Kidney glomerular epithelial cell (primary cell): ENCODE measurements around the gene TMEM60.
"Not testable (repeated sequence)": the region's sequence is repeated elsewhere in the genome, so short reads cannot be mapped to it uniquely, and the experiment has no call there.

Experiments
- DNase-seq: peaks from one replicate; lab custom pipeline; 2025; lab: John Stamatoyannopoulos, UW

Gene TMEM60

DNA sequence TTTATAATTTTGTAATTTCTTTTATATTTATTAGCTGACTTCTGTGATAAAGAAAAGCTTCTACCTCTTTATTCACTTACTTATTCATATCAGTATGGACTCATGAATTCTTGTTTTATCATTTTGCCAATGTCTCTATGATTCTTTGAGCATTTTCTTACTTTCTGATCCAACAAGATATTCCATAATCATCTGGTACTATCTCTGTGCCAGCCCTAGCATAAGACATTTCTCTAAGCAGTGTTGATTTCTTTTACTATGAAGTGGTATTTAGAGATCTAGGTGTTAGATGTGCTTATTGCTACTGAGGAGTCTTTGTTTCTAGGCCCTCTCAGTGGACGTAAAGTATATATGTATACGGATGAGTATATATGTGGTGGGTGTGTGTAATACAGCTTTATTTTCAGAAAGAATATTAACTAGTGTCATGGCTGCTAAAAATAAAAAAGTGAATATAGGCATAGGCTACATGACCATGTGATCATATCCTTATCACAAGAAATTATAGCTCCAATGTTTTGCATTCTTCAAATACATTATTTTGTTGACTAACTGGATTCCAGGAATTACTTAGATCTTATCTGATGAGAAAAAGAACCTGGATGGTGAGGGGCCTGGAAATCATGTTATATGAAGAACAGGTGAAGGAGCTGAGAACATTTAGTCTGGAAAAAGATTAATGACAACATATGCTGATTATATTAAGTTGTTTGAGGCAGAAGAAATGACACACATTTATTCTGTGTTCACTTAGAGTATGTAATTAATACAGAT, 13.5 kb upstream of the TMEM60 start:
- no peak for DNase-seq

DNA sequence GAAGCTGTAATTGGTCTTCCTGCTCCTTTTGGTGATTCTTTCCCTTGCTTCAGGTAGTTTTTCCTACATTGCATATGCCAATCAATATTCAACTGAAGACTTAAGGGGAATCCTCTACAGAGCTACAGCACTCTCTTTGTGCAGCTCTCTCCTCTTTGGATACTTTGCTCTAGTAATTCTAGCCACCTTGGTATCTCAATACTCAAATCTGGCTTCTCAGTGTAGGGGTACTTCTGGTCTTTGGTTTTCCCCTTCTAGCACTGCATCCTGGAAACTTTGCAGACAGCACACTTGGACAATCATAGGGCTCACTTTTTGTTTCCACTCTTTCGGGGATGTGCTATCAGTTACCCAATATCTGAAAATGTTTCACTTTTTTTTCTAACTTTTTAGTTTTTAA, 10.3 kb upstream of the TMEM60 start:
- no peak for DNase-seq

DNA sequence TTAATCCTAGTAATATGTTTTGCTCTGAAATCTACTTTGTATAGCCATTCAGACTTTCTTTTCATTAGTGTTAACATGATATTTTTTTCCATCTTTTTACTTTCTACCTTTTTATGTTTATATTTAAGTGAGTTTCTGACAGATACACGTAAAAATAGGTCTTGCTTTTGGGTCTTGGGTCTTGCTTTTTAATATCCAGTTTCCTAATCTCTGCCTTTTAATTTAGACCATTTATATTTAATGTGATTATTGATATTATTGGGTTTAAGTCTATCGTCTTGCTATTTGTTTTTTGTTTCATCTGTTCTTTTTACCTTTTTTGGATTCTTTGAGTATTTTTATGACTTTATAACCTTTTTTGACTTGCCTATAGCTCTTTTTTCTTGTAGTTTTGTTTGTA, 8.2 kb upstream of the TMEM60 start:
- DNase-seq: no peak

DNA sequence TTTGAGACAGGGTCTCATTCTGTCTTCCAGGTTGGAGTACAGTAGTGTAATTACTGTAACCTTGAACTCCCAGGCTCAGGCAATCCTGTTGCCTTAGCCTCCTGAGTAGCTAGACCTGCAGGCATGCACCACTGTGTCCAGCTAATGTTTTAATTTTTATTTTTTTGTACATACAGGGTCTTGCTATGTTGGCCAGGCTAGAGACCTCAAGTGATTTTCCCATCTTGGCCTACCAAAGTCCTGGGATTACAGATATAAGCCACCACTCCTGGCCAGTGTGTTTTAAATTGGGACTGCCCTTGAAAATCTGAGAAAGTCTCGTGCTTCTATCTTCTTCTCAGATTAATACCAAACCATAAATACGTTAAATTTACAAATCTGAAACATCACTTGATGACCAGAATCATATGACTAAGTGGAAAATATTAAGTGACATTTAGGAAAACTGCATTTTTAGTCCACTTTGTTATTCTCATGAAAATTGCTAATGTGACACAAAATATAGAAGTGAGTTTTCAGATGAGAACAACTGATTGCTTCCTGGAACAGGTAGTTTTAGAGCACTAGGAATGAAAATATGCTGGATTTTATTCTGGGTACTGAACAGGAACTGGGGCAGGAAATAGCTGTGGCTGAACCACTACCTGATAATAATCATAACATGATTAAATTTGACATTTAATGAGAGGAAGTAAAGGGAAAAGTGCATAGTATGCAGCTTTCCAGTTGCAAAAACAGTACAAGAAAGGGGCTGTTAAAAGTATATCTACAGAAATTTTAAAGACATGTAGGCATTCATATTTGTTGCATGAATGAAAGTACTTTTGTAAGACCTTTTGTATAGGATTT, 4.5 kb upstream of the TMEM60 start:
- no peak for DNase-seq

DNA sequence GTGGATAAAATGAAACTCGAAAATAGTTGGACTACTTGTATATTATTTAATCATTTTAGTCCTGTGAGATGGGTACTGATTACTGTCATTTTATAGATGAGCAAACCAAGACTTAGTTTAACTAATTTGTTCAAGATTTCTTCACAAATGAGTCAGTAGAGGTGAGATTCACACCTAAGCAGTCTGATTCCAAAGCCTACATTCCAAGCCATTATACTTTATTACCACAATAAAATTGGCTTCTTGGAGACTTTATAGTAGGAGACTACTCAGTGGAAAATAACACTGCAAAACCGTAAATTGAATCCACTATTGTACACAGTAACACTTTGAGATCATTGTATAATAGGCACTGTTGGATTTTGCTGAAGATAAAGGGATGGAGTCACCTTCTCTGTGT, 2.5 kb upstream of the TMEM60 start:
- no peak for DNase-seq

DNA sequence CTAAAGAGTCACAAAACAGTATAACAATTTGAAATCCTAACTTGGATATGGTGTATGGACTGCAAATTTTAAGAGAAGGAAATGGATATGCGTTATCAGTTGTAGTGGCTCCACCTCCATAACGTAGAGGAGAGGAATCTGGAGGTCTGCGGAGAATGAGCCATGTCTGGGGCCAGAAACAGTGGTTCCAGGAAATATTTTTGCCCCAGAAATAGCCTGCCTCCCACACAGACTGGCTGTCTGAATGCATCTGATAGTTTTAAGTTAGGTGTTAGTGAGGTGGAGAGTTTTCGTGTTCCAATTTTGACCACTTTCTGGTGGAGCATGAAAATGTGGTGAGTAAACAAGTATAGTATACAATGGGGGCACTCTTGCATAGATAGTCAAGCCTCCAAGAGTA, 1.9 kb upstream of the TMEM60 start:
- no peak for DNase-seq

DNA sequence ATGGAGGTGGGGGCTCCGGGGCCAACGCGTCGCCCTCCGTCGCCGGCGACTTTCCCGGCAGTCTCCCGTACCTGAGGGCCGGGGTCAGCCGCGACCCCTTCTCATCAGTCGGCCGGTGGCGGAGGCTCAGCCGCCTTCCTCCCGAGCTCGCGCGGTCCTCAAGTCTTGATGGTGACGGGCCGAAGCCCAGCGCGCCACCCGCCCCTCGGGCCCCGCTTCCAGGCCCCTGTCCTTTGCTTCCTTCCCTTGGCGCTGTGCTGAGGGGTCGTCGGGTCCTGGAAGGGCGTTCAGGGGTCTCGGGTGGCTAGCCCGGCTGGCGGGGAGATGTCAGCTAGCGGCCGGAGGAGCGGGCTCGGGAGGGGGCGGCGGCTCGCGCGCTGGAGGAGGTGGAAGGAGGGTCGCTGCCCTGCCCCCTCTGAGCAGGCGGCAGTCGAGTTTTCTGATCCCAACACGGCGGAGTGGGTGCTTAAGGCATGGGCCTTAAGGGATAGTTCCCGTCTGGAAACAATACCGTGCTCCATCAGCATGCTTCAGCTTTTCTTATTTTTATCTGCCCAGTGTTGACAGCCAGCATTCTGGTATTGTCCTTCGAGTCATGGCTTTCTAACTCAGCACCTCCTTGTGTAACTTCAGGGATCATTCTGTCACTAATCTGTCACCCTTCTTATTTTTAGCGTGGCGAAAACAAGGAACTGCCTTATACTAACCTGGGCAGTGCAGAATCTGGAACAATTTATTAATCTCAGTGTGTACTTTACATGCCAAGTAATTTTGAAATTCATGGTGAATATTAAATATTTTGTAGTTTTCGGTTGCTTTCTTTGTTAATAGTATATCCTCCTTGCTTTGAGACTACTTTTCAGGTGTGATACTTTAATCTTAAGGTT, 1.1 kb upstream of the TMEM60 start:
- no peak for DNase-seq

DNA sequence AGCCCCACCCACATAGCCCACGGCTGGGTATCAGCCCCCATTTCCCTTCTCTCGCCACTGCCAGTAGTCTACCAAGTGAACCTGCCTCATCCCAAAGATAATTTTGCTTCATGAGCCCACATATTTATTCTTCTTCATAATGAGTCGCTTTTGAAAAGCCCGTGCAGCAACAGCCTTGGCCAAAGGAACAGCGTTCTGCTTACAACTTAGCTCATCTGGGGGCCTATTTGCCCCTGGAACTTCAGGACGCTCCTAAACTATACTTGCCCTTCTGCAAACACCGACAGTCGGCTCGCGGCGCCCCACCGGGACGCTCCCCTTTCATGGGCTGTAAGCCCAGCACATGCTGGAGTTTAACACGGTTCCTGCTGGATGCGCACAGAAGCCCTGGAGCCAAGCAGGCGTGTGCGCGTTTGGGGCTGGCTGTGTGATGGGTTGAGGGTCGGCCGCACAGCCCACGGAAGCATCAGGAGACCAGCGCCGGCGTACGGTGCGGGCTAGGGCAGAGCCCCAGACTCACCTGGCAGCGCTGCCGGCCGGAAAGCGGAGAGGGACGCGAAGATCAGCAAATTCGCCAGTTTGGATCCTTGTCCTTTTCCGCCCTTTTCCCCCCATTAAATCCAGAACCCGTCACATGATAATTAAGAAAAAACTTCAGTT, 370 bp downstream of the TMEM60 start:
- DNase-seq: no peak

DNA sequence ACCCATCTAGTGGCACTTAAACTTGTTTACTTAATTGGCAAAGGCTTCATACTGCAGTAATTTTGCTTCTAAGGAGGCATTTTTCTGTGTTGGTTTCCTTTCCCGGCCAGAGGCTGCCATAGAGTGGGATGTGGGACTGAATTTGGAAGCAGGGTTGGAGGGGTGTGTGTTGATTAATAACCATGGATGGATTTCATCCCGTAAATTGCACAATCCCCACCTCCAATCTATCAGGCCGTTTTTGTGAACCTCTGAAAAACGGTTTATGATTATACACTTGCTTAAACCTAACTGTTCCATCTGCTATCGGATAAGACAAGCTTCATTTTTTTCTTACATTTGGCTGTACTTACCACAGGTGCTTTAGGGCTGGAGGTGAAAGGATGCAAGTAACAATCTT, 1.3 kb downstream of the TMEM60 start:
- DNase-seq: no peak

DNA sequence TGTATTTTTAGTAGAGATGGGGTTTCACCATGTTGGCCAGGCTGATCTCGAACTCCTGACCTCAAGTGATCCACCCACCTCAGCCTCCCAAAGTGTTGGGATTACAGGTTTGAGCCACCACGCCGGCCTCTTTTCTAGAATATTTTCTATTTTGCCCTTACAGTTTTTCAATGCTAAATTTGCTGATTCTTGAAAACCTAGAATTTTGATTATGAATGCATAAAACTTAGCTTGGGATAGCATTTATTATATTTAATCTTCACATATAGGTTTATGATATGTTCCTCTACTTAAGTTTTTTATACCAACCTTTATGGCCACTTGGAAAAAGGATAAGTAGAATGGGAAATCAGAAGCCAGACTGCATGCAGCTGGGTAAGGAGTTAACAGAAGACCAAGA, 2.1 kb downstream of the TMEM60 start:
- DNase-seq: no peak

DNA sequence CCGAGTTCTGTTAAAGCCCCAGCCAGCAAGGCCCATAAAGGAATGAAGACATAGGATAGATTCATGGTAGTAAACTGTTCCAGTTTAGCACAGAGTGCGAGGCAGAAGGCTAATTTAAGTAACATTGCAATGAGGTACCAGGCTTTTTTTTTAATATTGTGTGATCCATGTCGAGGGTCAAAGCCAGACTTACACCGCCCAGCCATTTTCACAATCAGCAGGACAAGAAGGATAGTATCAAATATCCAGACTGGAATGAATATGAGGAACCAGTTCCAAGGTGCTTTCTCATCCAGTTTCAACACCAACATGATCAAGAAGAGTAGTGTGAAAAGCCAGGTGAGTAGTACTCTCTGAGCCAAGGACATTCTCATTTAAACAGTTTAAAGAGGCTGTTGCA, 4.2 kb downstream of the TMEM60 start:
- no peak for DNase-seq

DNA sequence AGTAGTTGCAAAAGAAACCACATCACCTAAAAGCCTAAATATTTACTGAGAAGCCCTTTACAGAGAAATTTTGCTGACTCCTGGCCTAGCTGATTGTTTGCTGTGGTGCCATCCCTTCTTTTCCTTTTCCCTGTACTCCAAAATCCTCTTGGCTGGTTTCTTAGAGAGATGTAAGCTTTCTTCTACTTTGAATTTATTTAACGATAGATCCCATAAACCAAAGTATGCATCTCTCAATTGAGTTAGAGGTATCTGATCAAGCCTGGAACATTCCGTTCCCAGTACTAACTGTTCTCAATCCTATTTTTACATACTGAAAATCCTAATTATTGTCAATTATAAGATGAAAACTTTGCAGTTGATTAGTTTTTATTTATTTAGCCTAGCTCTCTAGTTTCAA, 6.3 kb downstream of the TMEM60 start:
- no peak for DNase-seq

DNA sequence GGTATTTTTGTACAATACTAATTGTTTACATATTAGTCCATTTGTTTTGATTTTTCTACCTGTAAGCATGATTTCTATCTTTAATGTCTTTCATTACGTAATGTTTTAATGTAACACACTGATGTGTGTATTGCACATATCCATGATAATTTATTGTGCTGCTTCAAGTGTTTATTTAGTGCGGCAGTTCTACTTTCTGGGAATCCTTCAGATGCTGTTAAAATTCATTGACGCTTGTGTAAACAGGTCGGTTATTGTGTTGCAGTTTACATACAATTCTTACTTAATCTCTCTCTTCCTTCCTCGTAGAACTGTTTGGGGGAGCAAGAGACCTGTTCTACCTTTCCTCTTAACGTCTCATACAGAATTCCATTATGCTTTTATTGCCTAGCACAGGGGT, 6.9 kb downstream of the TMEM60 start:
- no peak for DNase-seq

DNA sequence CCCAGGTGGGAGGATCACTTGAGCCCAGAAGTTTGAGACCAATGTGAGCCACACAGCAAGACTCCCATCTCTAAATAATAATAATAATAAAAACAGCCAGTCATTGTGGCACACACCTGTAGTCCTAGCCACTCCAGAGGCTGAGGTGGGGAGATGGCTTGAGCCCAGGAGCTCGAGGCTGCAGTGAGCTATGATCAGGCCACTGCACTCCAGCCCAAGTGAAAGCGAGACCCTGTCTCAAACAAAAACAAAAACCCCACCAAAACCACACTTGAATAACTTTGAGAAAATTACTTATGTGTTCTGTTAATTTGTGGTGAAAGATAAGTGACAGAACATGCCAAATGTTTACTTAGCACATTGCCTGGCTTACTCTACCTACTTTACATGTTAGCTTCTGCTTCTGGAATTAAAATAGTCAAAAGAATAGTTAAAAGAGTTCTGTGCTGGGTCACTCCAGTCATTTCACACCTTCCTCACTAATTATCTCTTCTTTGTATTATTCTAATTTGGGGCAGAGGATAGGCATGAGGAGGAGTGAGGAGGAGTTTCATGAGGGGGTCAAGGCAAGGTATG, 9.8 kb downstream of the TMEM60 start:
- no peak for DNase-seq

DNA sequence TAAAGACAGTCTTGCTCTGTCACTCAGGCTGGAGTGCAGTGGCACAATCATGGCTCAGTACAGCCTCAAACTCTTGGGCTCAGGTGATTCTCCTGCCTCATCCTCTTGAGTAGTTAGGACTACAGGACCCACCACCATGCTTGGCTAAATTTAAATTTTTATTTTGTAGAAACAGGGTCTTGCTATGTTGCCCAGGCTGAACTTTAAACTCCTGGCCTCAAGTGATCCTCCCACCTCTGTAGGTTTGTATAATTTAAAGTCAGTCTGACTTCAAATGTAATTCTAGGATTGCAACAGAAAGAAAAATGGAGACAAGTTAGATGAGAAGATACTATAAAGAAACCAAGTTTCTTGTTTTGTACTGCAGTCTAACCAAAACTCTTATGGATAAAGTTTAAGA, 11.5 kb downstream of the TMEM60 start:
- no peak for DNase-seq

DNA sequence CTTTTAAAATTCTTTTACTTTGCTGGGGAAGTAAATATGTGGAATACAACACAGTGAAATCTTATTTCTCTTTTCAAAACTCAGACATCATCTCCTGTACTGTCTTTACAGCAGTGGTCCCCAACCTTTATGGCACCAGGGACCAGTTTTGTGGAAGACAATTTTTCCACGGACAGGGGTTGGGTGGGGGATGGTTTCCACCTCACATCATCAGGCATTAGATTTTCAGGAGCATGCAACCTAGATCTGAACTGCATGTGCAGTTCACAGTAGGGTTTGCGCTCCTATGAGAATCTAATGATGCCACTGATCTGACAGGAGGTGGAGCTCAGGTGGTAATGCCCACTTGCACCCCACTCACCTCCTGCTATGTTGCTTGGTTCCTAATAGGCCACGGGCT, 12.2 kb downstream of the TMEM60 start:
- no peak for DNase-seq

DNA sequence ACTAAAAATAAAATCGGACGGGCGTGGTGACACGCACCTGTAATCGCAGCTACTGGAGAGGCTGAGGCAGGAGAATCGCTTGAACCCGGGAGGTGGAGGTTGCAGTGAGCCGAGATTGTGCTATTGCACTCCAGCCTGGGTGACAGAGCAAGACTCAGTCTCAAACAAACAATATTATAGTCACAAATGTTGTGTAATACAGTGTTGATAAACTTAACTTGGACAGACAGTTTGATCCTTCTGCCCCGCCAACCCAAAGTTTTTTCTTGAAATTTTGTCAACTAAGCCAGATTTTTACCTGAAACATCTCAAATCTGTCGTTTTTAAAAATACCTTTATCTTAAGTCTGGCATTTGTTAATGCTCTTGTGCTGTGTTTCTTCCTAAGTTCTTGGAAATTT, 13.8 kb downstream of the TMEM60 start:
- DNase-seq: not testable (repeated sequence)

DNA sequence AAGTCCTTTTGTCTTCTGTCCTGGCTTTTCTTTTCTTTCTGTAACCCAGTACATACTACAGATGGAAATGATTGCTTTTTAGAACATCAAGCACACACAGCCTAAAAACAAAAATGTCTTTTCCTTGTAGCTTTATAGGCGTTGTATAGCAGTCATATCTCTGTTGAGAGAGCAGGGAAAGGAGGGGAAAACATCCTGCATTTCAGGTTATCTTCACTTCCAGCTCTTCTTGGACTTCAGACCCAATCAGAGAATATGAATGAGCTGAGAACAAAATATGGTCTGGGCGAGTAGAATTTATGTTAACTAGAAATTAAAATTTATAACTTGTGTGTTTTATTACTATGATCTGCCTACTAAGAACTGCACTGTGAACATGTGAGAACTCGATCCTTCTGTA, 14.7 kb downstream of the TMEM60 start:
- no peak for DNase-seq

DNA sequence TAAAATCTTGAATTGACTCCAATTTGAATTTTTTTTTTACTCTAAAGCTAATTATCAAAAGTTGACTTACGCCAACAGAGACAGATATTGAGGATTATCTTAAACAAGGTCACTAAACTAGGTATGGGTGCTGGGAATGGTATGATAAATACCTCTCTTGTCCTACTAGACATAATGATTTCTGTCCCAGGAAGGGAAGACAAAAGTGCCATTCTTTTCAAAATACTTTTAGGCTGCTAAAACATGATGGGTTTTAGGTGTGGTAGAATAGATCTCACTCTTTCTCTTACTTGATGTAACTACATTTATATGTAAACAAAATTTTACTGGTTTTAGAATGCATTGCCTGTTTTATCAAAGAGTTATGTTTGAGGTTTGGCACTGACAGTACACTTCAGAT, 15.1 kb downstream of the TMEM60 start:
- DNase-seq: no peak

DNA sequence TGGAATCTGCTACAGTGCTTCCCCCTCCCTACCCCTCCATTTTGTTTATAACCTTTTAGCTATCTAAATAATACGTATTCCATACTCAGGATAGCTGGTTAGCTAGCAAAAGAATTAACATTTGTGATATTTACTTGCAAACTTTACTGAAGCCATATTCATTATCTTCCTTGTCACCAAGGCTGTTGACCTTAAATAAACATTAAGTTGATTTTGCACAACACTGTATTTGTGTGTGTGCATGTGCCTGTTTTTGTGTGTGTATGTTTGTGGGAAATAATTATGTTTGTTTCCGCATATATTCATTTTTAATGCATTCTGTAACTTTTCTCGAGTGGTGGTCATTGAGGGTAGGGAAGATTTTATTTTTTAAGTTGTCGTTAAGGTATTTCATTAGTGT, 15.9 kb downstream of the TMEM60 start:
- no peak for DNase-seq

DNA sequence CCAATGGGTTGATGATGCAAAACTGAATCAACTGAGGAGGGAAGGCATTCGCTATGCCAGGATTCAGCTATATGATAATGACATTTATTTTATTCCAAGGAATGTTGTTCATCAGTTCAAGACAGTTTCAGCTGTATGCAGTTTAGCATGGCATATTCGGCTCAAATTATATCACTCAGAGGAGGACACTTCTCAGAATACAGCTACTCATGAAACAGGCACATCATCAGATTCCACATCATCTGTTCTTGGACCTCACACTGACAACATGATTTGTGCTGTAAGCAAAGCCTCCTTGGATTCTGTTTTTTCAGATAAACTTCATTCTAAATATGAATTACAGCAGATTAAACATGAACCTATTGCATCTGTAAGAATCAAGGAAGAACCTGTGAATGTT, 19.7 kb downstream of the TMEM60 start:
- no peak for DNase-seq

DNA sequence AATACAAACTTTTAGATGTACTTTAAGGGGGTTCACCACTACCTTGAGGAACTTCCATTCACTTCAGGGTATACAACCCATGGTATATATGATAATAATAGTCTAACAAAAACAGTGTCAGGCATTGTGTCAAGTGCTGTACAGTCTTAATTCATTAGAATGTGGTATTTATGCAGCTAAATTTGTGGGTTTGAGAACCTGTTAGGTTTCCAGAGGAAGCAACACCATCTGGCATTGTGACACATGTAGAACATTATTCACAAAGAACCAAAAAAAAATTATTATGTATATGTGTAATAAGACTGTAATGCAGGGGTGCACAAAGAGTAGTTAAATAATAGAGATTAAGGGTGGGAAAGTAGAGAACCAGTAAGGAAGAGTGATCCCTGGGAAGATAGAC, 26.3 kb downstream of the TMEM60 start:
- DNase-seq: no peak
